Endothelial cell of umbilical vein (primary cell): ENCODE measurements around the gene PFAS.

Experiments used
- POLR2A ChIP-seq: IDR thresholded peaks from 2 replicates; pipeline ENCODE4 v1.6.1; 2012; ENCODE audit warnings: low read depth, mild to moderate bottlenecking, control low read depth, low read length
- POLR2AphosphoS5 ChIP-seq: IDR thresholded peaks from 2 replicates; pipeline ENCODE4 v1.6.1; 2012; ENCODE audit warnings: low read depth, mild to moderate bottlenecking, control low read depth, low read length, moderate library complexity; ENCODE audit not compliant: insufficient read depth

DNA sequence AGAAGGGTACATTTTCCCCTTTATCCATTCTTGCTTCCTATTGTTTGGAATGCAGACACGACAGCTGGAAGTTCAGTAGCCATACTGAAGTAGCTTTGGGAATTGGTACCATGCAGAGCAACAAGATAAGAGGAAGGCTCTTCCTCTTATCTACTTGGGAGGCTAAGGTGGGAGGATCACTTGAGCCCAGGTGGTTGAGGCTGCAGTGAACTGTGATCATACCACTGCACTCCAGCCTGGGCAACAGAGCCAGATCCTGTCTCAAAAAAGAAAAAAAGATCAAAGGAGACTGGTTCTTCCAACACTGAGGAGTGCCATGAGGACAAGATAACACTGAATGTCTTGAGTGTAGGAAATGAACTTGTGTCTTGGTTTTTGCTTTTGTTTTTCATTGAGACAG, 23.3 kb downstream of the PFAS start:
- TF ChIP-seq POLR2A (no peak), POLR2AphosphoS5 (no peak)
